AG04450 (cell line): ENCODE measurements around the gene FAHD2A. TPM values are rescaled to one million over a fixed set of nuclear protein-coding genes. Genes with fewer than 3 reads are reported as not detected.

ENCODE experiments used
- CTCF ChIA-PET: fragments of 300-600, 350-600 bp; formaldehyde crosslinking; extraction: SDS; loops from one replicate; lab custom pipeline; 2022; ENCODE audit warnings: antibody characterized with exemption, inconsistent platforms; lab: Charles Lee
- POLR2A ChIA-PET: fragments of 350-600 bp; formaldehyde crosslinking; extraction: SDS; loops from one replicate; lab custom pipeline; 2021; ENCODE audit warnings: antibody characterized with exemption, inconsistent platforms; lab: Yijun Ruan, JAX
- DNase-seq: peaks from one replicate; pipeline ENCODE4 v3.0.0-alpha.2; 2011; ENCODE audit warnings: low read depth, low spot score
- H3K27ac ChIP-seq: one replicate; pipeline ENCODE4 v1.5.1; 2012; ENCODE audit warnings: low read depth, low read length, control low read depth
- H3K27me3 ChIP-seq: one replicate; pipeline ENCODE4 v1.6.0; 2012; ENCODE audit warnings: low read length; ENCODE audit not compliant: control insufficient read depth, insufficient read depth
- H3K4me3 ChIP-seq: 2 replicates; pipeline ENCODE4 v1.5.1; 2011; ENCODE audit warnings: mild to moderate bottlenecking, low read depth, low read length, control low read depth
- H3K9me3 ChIP-seq: 2 replicates; pipeline ENCODE4 v1.5.1; 2012; ENCODE audit warnings: low read length; ENCODE audit not compliant: control insufficient read depth, insufficient read depth
- CTCF ChIP-seq: IDR thresholded peaks from 2 replicates; pipeline ENCODE4 v1.5.1; 2011; ENCODE audit warnings: low read depth, low read length, control low read depth, inconsistent platforms
- polyA plus RNA-seq: library from polyadenylated mRNA; depleted of rRNA; stranded (reverse); fragments of >200 nt; gene quantifications from 2 replicates; pipeline ENCODE4 v1.2.3, GENCODE V29; 2011

FAHD2A gene
- polyA plus RNA-seq, 1 experiment, result 24.9 TPM

GRCh38 chr2:95388091-95388692 is 14.3 kb upstream of the FAHD2A start:
- no peak for DNase-seq
- ChIA-PET POLR2A (no interaction called here), CTCF (interaction anchor here (1.3 to 3.4 kb wide), 4 partner anchors 15 to 342 kb away, joined by 6 to 45 read pairs (median 8); partner anchors contain the start of gene FAHD2A)
- H3K27me3 ChIP-seq, result peaks cover 8% of the 10 kb centered on the region
- H3K9me3 ChIP-seq, result no peaks in the 10 kb centered on the region; the same call in 1 of the 2 replicates
- H3K27ac ChIP-seq, result no peak overlapping the region
- no peak overlapping the region for H3K4me3 ChIP-seq
- TF ChIP-seq CTCF, result no peak

- Histone ChIP-seq H3K9me3 (no peaks in the 10 kb centered on the region; the same call in 1 of the 2 replicates), H3K27me3 (peaks cover 8% of the 10 kb centered on the region), H3K4me3 (no peak overlapping the region), H3K27ac (no peak overlapping the region)
- ChIA-PET POLR2A (no interaction called here), CTCF (interaction anchor here (0.6 to 3.4 kb wide), 18 partner anchors 9 to 346 kb away, joined by 3 to 45 read pairs (median 6); partner anchors contain the start of gene FAHD2A)
- TF ChIP-seq CTCF, result no peak
- no peak for DNase-seq
Measured at GRCh38 chr2:95388856-95389244, 13.7 kb upstream of the FAHD2A start.

GRCh38 chr2:95389245-95390119 is 13.0 kb upstream of the FAHD2A start:
- DNase-seq, result peak; percentile 20
- TF ChIP-seq CTCF, result peak; percentile 98
- ChIA-PET CTCF (interaction anchor here (0.6 to 3.4 kb wide), 20 partner anchors 8 to 345 kb away, joined by 3 to 45 read pairs (median 6); partner anchors contain the start of gene FAHD2A), POLR2A (interaction anchor here (0.8 kb wide), 1 partner anchor 137 kb away, joined by 3 read pairs; no protein-coding TSS in a partner anchor)
- no peak overlapping the region for H3K4me3 ChIP-seq
- H3K9me3 ChIP-seq, result no peaks in the 10 kb centered on the region; the same call in 1 of the 2 replicates
- peaks cover 8% of the 10 kb centered on the region for H3K27me3 ChIP-seq
- H3K27ac ChIP-seq, result no peak overlapping the region

- no peak for DNase-seq
- H3K4me3 ChIP-seq, result no peak overlapping the region
- no peaks in the 10 kb centered on the region; the same call in 1 of the 2 replicates for H3K9me3 ChIP-seq
- no peak for TF ChIP-seq CTCF
- H3K27me3 ChIP-seq, result peaks cover 8% of the 10 kb centered on the region
- ChIA-PET POLR2A (no interaction called here), CTCF (interaction anchor here (0.7 to 1.0 kb wide), 2 partner anchors 13 to 1238 kb away, joined by 5 to 6 read pairs; partner anchors contain the start of gene FAHD2A)
- H3K27ac ChIP-seq, result no peak overlapping the region
Measured at GRCh38 chr2:95390272-95390880, 12.1 kb upstream of the FAHD2A start.
